GM12878 (cell line): ENCODE data around the gene TUBA8. TPM values are rescaled to one million over a fixed set of nuclear protein-coding genes. Genes with fewer than 3 reads are reported as not detected.

ENCODE experiments used
- ATAC-seq: fragments of 200-7000 bp; cut with Tn5 transposase; 3 replicates; pipeline ENCODE4 v1.9.1; 2020; ENCODE audit warnings: mild to moderate bottlenecking, moderate library complexity
- BruUV-seq: library from RNA; stranded (reverse); fragments of 400-500 nt; replicated peaks from 2 replicates; lab custom pipeline; 2021; lab: Mats Ljungman, UMichigan
- CTCF ChIA-PET: fragments of 300-600 bp; sonication (Branson Sonifier 250); formaldehyde crosslinking; extraction: SDS; loops from one replicate; lab custom pipeline; 2021; ENCODE audit warnings: inconsistent platforms; lab: Yijun Ruan, JAX
- POLR2A ChIA-PET: fragments of 350-600 bp; formaldehyde crosslinking; extraction: SDS; loops from one replicate; lab custom pipeline; 2021; ENCODE audit warnings: inconsistent platforms; lab: Charles Lee
- RAD21 ChIA-PET: fragments of 300-600 bp; sonication (Branson Sonifier 250); formaldehyde crosslinking; loops from one replicate; lab custom pipeline; 2023; ENCODE audit warnings: antibody characterized with exemption; ENCODE audit not compliant: unreplicated experiment; lab: Charles Lee
- SMC1A ChIA-PET: fragments of 300-600 bp; sonication (Branson Sonifier 250); formaldehyde crosslinking; loops from one replicate; lab custom pipeline; 2023; ENCODE audit not compliant: unreplicated experiment, uncharacterized antibody; lab: Charles Lee
- DNase-seq: peaks from one replicate; pipeline ENCODE4 v3.0.0-alpha.2; 2011; ENCODE audit warnings: low read depth, low spot score
- FAIRE-seq: peaks from 3 replicates; lab custom pipeline; 2011; peaks lifted over from hg19 to GRCh38; lab: Jason Lieb, UNC
- H2AFZ ChIP-seq: 2 replicates; pipeline ENCODE4 v1.6.0; 2011; ENCODE audit warnings: low read depth, low read length, control low read depth; ENCODE audit not compliant: control insufficient read depth
- H3K27ac ChIP-seq: 2 replicates; pipeline ENCODE4 v1.5.1; 2011; ENCODE audit warnings: control low read depth; ENCODE audit not compliant: control insufficient read depth, insufficient read depth
- H3K27me3 ChIP-seq, 2 experiments: replicated peaks in 1 of 2; 2 replicates each; pipeline versions ENCODE4 v1.6.0 to v1.6.1; 2011; ENCODE audit warnings: low read length in 1 of 2; ENCODE audit not compliant: control insufficient read depth in 2 of 2, insufficient read depth in 2 of 2
- H3K36me3 ChIP-seq, 2 experiments: 2 replicates each; pipeline ENCODE4 v1.5.1; 2011; ENCODE audit warnings: low read length in 1 of 2; ENCODE audit not compliant: control insufficient read depth in 2 of 2, insufficient read depth in 2 of 2
- H3K4me1 ChIP-seq: 2 replicates; pipeline ENCODE4 v1.6.1; 2011; ENCODE audit warnings: mild to moderate bottlenecking, low read length, moderate library complexity, mixed read lengths; ENCODE audit not compliant: control insufficient read depth, insufficient read depth
- H3K4me2 ChIP-seq: 2 replicates; pipeline ENCODE4 v1.6.0; 2011; ENCODE audit warnings: control low read depth; ENCODE audit not compliant: control insufficient read depth, insufficient read depth
- H3K4me3 ChIP-seq: fragments of 200-600 bp; sonication (generic); 2 replicates; pipeline ENCODE4 v1.5.1; 2016
- H3K79me2 ChIP-seq: 2 replicates; pipeline ENCODE4 v1.6.0; 2011; ENCODE audit warnings: low read length; ENCODE audit not compliant: control insufficient read depth, insufficient read depth
- H3K9ac ChIP-seq: 2 replicates; pipeline ENCODE4 v1.8.0; 2011; ENCODE audit warnings: low read length, control low read depth, mixed read lengths; ENCODE audit not compliant: control insufficient read depth, insufficient read depth
- H3K9me3 ChIP-seq: replicated peaks from 3 replicates; pipeline ENCODE4 v1.5.1; 2011; ENCODE audit warnings: mild to moderate bottlenecking, low read length; ENCODE audit not compliant: control insufficient read depth, insufficient read depth
- H4K20me1 ChIP-seq: 2 replicates; pipeline ENCODE4 v1.6.0; 2011; ENCODE audit not compliant: control insufficient read depth, insufficient read depth
- BHLHE40 ChIP-seq, 2 experiments: fragments of 450-650 bp in 1 of 2; IDR thresholded peaks; 2 replicates each; pipeline ENCODE4 v1.6.1; 2011 to 2017; ENCODE audit warnings: low read depth in 2 of 2, borderline replicate concordance in 1 of 2, improper control_type of control experiment in 1 of 2, low read length in 1 of 2, mild to moderate bottlenecking in 1 of 2
- BMI1 ChIP-seq: fragments of 450-650 bp; IDR thresholded peaks from 2 replicates; pipeline ENCODE4 v1.6.1; 2016; ENCODE audit warnings: mild to moderate bottlenecking, moderate library complexity, borderline replicate concordance
- HSF1 ChIP-seq: fragments of 150-350 bp; IDR thresholded peaks from 2 replicates; pipeline ENCODE4 v1.6.1; 2014; ENCODE audit warnings: mild to moderate bottlenecking, low read depth, low read length
- IRF3 ChIP-seq: fragments of 450-650 bp; IDR thresholded peaks from 2 replicates; pipeline ENCODE4 v1.6.1; 2014; ENCODE audit warnings: mild to moderate bottlenecking
- JUNB ChIP-seq: IDR thresholded peaks from 2 replicates; pipeline ENCODE4 v1.6.1; 2016; ENCODE audit warnings: antibody characterized with exemption, mild to moderate bottlenecking
- MAX ChIP-seq: IDR thresholded peaks from 2 replicates; pipeline ENCODE4 v1.6.1; 2012; ENCODE audit warnings: low read depth, low read length, improper control_type of control experiment
- MTA3 ChIP-seq: IDR thresholded peaks from 2 replicates; pipeline ENCODE4 v1.6.1; 2012; ENCODE audit warnings: low read length, inconsistent platforms, borderline replicate concordance
- MXI1 ChIP-seq: fragments of 150-350 bp; IDR thresholded peaks from 2 replicates; pipeline ENCODE4 v1.6.1; 2011; ENCODE audit warnings: low read depth, mild to moderate bottlenecking, inconsistent platforms, low read length, improper control_type of control experiment
- NFIC ChIP-seq: IDR thresholded peaks from 2 replicates; pipeline ENCODE4 v1.6.1; 2012; ENCODE audit warnings: low read depth, mild to moderate bottlenecking, inconsistent platforms, low read length, moderate library complexity
- NR2F1 ChIP-seq: fragments of 450-650 bp; conservative IDR thresholded peaks from 2 replicates; pipeline ENCODE4 v1.6.1; 2017; ENCODE audit warnings: mild to moderate bottlenecking
- POLR2AphosphoS2 ChIP-seq: IDR thresholded peaks from 2 replicates; pipeline ENCODE4 v1.6.1; 2011; ENCODE audit warnings: low read depth, mild to moderate bottlenecking, low read length, improper control_type of control experiment, moderate library complexity
- RFX5 ChIP-seq: IDR thresholded peaks from 2 replicates; pipeline ENCODE4 v1.6.1; 2011; ENCODE audit warnings: low read depth, low read length, improper control_type of control experiment
- SMAD5 ChIP-seq: IDR thresholded peaks from 2 replicates; pipeline ENCODE4 v1.6.1; 2016; ENCODE audit warnings: antibody characterized with exemption, low read depth
- SPI1 ChIP-seq: IDR thresholded peaks from 2 replicates; pipeline ENCODE4 v1.6.1; 2011; ENCODE audit warnings: low read depth, mild to moderate bottlenecking, low read length, moderate library complexity, borderline replicate concordance; ENCODE audit not compliant: insufficient read depth
- SREBF2 ChIP-seq: IDR thresholded peaks from 2 replicates; pipeline ENCODE4 v1.6.1; 2012; ENCODE audit warnings: mild to moderate bottlenecking, low read length
- STAT1 ChIP-seq: fragments of 450-650 bp; conservative IDR thresholded peaks from 2 replicates; pipeline ENCODE4 v1.6.1; 2014; ENCODE audit warnings: antibody characterized with exemption, mild to moderate bottlenecking
- STAT3 ChIP-seq: IDR thresholded peaks from 2 replicates; pipeline ENCODE4 v1.6.1; 2011; ENCODE audit warnings: low read depth, low read length, improper control_type of control experiment
- TBL1XR1 ChIP-seq: IDR thresholded peaks from 2 replicates; pipeline ENCODE4 v1.6.1; 2012; ENCODE audit warnings: low read depth, low read length, improper control_type of control experiment
- ZBTB33 ChIP-seq: fragments of 450-650 bp; IDR thresholded peaks from 2 replicates; pipeline ENCODE4 v1.6.1; 2017; ENCODE audit warnings: mild to moderate bottlenecking
- WGBS: methylation state at CpG from one replicate; pipeline ENCODE4 v1.1.6; 2016; ENCODE audit warnings: low lambda C conversion rate; ENCODE audit not compliant: insufficient replicate concordance, insufficient coverage; ENCODE audit errors: missing lambda C conversion rate; 5-methylcytosine and 5-hydroxymethylcytosine counted together
- in situ Hi-C: fragments of 300-500 bp; cut with MboI; formaldehyde crosslinking; loops from 9 replicates; pipeline ENCODE4 v1.14.3; 2018; ENCODE audit warnings: mixed read lengths
- intact Hi-C: fragments of 100-400 bp; cut with micrococcal nuclease; formaldehyde crosslinking; loops from one replicate; pipeline ENCODE4 v1.14.2; 2022; ENCODE audit not compliant: unreplicated experiment
- polyA plus RNA-seq, 11 experiments: library from polyadenylated mRNA; depleted of rRNA in 4 of 11; unstranded in 6 of 11; stranded (reverse) in 5 of 11; fragments of >200 nt; fragmentation: Nextera tagmentation in 4 of 11; fragmentation: Illumina TruSeq in 1 of 11; extraction: Ambion mirVana in 4 of 11; extraction: Trizol in 1 of 11; gene quantifications; 1 replicate in 1 of 11; 2 replicates in 10 of 11; pipeline versions ENCODE4 v1.2.1 to v1.2.3, GENCODE V29; 2011 to 2016; ENCODE audit warnings: inconsistent platforms in 2 of 11, missing spikeins in 2 of 11, low read depth in 1 of 11
- total RNA-seq, 4 experiments: library from RNA; depleted of rRNA in 3 of 4; stranded (reverse); fragments of >200 nt in 3 of 4; fragmentation: Illumina TruSeq in 1 of 4; extraction: Trizol in 1 of 4; gene quantifications; 2 replicates each; pipeline versions ENCODE4 v1.2.1 to v1.2.3, GENCODE V29; 2013 to 2021

The TUBA8 gene
- total and polyA plus RNA-seq, 10 of the 15 experiments (the other 5 are each of a cell fraction or from before 2014, with no cell fraction given) = 2.2 to 30.3 (median 21.0) TPM

GRCh38 chr22:18145676-18146388, 35.2 kb downstream of the TUBA8 start:
- H3K9ac ChIP-seq = no peak overlapping the region
- no peak overlapping the region for H3K27ac ChIP-seq
- no peak overlapping the region for H3K4me3 ChIP-seq
- DNase-seq (no peak), FAIRE-seq (no peak), ATAC-seq (no peak)
- ChIA-PET SMC1A (no interaction called here), CTCF (interaction anchor here (2.0 kb wide), 1 partner anchor 30 kb away, joined by 6 read pairs; no protein-coding TSS in a partner anchor), RAD21 (no interaction called here), POLR2A (no interaction called here)
- no peaks in the 10 kb centered on the region for H4K20me1 ChIP-seq
- no peaks in the 10 kb centered on the region; the same call in 2 of the 3 replicates for H3K9me3 ChIP-seq
- in situ Hi-C loops (no loop called here), intact Hi-C loops (loop anchor here (10.0 kb wide), 1 partner anchor 61 kb away; no protein-coding TSS in a partner anchor)
- WGBS = 85% methylated on average over 23 of the region's 23 CpGs
- H2AFZ ChIP-seq = no peak overlapping the region
- no peak overlapping the region for H3K4me2 ChIP-seq
- no TSS peak for BruUV-seq
- no peaks in the 10 kb centered on the region; the same call in 1 of the 2 replicates for H3K4me1 ChIP-seq
- peaks cover 7% of the 10 kb centered on the region for H3K79me2 ChIP-seq
- H3K27me3 ChIP-seq = no peaks in the 10 kb centered on the region
- no peaks in the 10 kb centered on the region; a peak in 1 of 4 replicates for H3K36me3 ChIP-seq
- TF ChIP-seq RFX5 (no peak), BMI1 (no peak), POLR2AphosphoS2 (no peak), HSF1 (no peak), MAX (no peak), SPI1 (no peak), STAT3 (no peak), SREBF2 (no peak), BHLHE40 (IDR thresholded peaks at IDR 0.05; ENCODE audit: borderline replicate concordance in 1 of 2, low read depth in 2 of 2, low read length in 1 of 2) (no peak), STAT1 (no peak), MXI1 (no peak), ZBTB33 (no peak), SMAD5 (no peak), TBL1XR1 (no peak), IRF3 (no peak), JUNB (no peak), NFIC (no peak), NR2F1 (no peak), MTA3 (no peak)
